ENCODE results near the gene CYP39A1.

CYP39A1 gene

DNA sequence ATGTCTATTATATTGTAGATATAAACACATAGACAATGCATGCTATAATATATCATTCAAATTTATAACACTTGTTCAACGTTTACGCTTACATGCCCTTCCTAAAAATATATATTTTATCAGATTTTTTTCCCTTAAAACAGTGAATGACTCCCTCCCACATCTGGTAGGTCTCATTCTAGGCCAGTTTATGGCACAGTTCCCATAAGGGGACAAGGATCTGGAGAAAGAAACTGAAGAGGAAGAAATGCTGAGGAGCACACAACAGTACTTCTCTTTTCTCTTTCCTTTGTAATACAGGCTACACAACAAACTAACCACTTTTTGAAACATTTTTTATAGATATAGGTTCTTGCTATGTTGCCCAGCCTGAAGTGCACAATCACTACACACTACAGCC lies 112.8 kb downstream of the CYP39A1 start:
- TF ChIP-seq POU2F2 (IDR thresholded peaks at IDR 0.05; ENCODE audit: low read depth, low read length): no peak
- no peak for DNase-seq (ENCODE audit: insufficient read length, low spot score)
- FAIRE-seq: no peak

DNA sequence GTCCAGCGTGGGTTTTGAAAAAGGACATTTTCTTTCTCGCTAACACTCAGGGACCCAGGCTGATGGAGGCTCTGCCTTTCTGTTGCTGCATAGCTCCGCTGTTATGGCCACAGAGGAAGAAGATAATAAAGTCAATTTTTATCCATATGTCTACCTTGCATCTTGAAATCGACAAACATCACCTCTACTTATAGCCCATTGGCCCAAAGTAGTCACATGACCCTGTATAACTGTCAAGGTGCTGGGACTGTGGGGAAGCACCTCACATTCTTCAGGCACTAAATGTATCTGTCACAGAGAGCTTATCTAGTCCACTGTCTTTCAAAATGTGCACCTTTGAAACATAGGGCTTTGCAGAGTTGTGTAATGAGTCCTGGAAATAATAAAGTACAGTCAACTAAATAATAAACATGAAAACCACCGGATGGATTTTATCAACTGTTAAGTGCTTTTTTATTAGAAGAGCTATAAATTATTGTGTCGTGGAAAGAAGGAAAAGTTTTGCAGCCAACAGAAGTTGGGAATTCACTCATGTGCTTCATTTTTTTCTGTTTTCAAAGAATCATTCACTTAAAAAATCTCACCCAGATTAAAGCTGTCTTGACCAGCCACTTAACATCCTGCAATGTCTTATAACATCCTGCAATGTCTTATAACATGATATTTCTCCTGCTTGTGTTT lies 113.7 kb downstream of the CYP39A1 start:
- TF ChIP-seq SPI1 (IDR thresholded peaks at IDR 0.05; ENCODE audit: low read depth, low read length) (no peak), TAF1 (IDR thresholded peaks at IDR 0.05; ENCODE audit: low read depth, low read length) (no peak), POLR2A (IDR thresholded peaks at IDR 0.05; ENCODE audit: low read depth, low read length) (no peak), POLR2AphosphoS5 (IDR thresholded peaks at IDR 0.05; ENCODE audit: low read depth, low read length) (no peak), POU2F2 (IDR thresholded peaks at IDR 0.05; ENCODE audit: low read depth, low read length) (no peak), PAX5 (IDR thresholded peaks at IDR 0.05; ENCODE audit: insufficient read depth, low read length, severe bottlenecking) (no peak)
- DNase-seq (ENCODE audit: insufficient read length, low spot score): no peak
- FAIRE-seq: no peak

DNA sequence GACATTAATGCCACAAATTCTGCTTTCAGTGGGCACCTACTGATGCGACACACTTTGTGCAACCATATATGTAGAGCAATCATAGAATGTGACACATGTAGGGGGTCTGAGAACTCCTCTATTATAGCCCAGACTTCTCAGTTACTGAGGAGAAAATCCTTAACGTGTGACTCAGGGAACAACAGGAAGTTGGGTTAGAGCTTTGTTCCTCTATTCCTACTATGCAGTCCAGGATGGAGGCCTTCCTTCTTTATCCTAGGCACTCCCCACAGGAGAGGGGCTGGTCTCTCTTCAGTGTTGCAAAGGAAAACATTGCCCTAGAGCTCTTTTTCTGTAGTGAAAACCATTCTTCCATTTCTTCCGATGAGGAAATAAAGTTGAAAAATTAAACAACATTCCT lies 121.7 kb downstream of the CYP39A1 start:
- no peak for FAIRE-seq
- no peak for DNase-seq (ENCODE audit: insufficient read length, low spot score)
- TF ChIP-seq SPI1 (IDR thresholded peaks at IDR 0.05; ENCODE audit: low read depth, low read length) (no peak), POU2F2 (IDR thresholded peaks at IDR 0.05; ENCODE audit: low read depth, low read length) (no peak), TAF1 (IDR thresholded peaks at IDR 0.05; ENCODE audit: low read depth, low read length) (no peak), PAX5 (IDR thresholded peaks at IDR 0.05; ENCODE audit: insufficient read depth, low read length, severe bottlenecking) (no peak), POLR2A (IDR thresholded peaks at IDR 0.05; ENCODE audit: low read depth, low read length) (no peak), POLR2AphosphoS5 (IDR thresholded peaks at IDR 0.05; ENCODE audit: low read depth, low read length) (no peak)

DNA sequence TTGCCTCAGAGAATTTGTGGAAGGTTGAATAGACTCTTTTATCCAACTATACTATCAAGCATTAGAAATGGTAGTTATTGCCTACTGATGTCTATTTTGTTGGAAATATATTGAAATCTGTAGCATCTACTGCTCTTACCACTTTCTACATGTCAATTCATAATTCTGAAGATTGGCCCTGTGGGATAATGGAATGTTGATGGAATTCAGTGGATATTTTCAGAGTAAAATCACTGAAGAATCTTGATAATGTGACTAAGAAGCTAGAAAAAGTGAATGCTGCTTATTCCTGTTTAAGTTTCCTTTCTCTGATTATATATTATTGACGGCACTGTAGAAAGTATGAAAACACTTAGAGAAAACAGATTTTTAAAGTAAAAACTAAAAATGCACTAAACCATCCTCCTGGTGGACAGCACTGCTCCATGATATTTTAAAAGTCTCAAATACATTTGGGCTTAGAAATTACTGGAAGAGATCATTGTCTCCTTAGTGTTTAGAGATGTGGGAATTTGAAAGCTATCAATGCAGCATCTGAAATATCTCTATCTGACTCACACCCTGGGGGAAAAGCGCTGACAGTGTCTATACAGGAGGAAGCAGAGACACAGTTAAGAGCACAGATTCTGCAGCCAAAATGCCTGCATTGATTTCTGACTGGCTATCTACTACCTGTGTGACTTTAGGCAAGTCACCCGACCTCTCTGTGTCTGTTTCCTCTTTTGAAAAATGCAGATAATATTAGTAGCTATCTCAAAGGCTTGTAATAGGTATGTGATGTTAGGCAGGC lies 123.5 kb downstream of the CYP39A1 start:
- DNase-seq (ENCODE audit: insufficient read length, low spot score): no peak
- TF ChIP-seq POLR2AphosphoS5 (IDR thresholded peaks at IDR 0.05; ENCODE audit: low read depth, low read length) (no peak), TAF1 (IDR thresholded peaks at IDR 0.05; ENCODE audit: low read depth, low read length) (no peak), SPI1 (IDR thresholded peaks at IDR 0.05; ENCODE audit: low read depth, low read length) (no peak), POLR2A (IDR thresholded peaks at IDR 0.05; ENCODE audit: low read depth, low read length) (no peak), POU2F2 (IDR thresholded peaks at IDR 0.05; ENCODE audit: low read depth, low read length) (no peak), PAX5 (IDR thresholded peaks at IDR 0.05; ENCODE audit: insufficient read depth, low read length, severe bottlenecking) (no peak)
- no peak for FAIRE-seq

DNA sequence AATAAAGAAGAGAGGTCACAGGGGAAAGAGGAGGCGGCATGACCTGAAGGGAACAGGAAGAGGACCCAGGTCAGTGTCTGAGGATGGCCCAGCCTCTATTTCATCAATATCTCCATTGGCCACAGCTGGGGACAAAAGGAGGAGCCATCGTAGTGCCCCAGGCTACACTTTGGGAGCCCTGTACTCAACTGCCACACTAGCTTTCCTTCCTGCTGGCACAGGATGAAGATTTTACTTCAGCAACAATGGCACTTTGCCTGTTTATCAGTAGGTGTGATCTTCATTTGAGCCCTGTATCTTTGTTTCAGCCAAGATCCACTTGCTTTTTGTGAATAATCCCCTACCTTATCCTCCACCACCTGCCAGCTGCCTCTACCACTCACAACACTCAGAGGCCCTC lies 126.0 kb downstream of the CYP39A1 start:
- no peak for DNase-seq (ENCODE audit: insufficient read length, low spot score)
- FAIRE-seq: no peak

DNA sequence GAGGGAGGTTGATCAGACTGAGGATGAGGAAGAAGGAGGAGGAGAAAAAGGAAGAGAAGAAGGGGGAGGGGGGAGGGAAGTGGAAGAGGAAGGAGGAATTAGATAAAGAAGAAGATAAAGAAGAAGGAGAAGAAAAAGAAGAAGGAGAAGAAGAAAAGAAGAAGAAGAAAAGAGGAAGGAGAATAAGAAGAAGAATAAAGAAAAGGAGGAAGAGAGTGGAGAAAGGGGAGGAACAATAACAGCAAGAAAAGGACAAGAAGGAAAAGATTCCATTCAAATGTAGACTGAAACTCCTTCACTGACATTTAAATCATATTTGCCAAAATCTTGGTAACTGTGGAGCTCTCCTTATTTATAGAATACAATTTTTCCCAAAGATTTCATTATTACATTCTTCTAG lies 127.0 kb downstream of the CYP39A1 start:
- TF ChIP-seq POU2F2 (IDR thresholded peaks at IDR 0.05; ENCODE audit: low read depth, low read length) (no peak), POLR2AphosphoS5 (IDR thresholded peaks at IDR 0.05; ENCODE audit: low read depth, low read length) (no peak), POLR2A (IDR thresholded peaks at IDR 0.05; ENCODE audit: low read depth, low read length) (no peak), SPI1 (IDR thresholded peaks at IDR 0.05; ENCODE audit: low read depth, low read length) (no peak), TAF1 (IDR thresholded peaks at IDR 0.05; ENCODE audit: low read depth, low read length) (no peak), PAX5 (IDR thresholded peaks at IDR 0.05; ENCODE audit: insufficient read depth, low read length, severe bottlenecking) (no peak)
- DNase-seq (ENCODE audit: insufficient read length, low spot score) (no peak), FAIRE-seq (no peak)

More for the DNA sequence above, 126.0 kb downstream of the CYP39A1 start:
- TF ChIP-seq SPI1 (IDR thresholded peaks at IDR 0.05; ENCODE audit: low read depth, low read length) (no peak), PAX5 (IDR thresholded peaks at IDR 0.05; ENCODE audit: insufficient read depth, low read length, severe bottlenecking) (no peak), POLR2A (IDR thresholded peaks at IDR 0.05; ENCODE audit: low read depth, low read length) (no peak), POLR2AphosphoS5 (IDR thresholded peaks at IDR 0.05; ENCODE audit: low read depth, low read length) (no peak), POU2F2 (IDR thresholded peaks at IDR 0.05; ENCODE audit: low read depth, low read length) (no peak), TAF1 (IDR thresholded peaks at IDR 0.05; ENCODE audit: low read depth, low read length) (no peak)

DNA sequence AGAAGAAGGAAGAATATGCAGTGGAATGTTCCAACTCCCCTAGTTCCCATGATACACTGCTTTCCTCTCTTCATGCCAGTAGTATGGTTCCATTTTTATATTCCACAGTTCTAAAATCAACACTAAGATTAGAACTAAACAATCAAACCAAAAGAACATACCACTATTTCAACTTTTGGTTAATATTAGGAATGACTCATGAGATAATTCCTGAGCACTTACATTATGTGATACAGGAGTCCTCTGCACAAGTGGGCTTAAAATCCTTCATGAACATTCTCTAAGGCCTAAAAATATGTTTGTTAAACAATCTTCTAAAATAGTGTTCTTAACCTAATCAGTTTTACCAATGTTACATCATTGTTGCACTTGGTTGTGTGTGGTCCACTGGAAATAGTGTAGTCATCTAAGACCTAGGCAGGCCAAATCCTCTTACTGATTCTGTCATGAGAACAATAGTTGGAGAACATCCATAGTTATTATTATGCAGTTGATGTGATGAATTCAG lies 131.1 kb downstream of the CYP39A1 start:
- DNase-seq (ENCODE audit: insufficient read length, low spot score): no peak
- TF ChIP-seq POLR2A (IDR thresholded peaks at IDR 0.05; ENCODE audit: low read depth, low read length) (no peak), POU2F2 (IDR thresholded peaks at IDR 0.05; ENCODE audit: low read depth, low read length) (no peak), PAX5 (IDR thresholded peaks at IDR 0.05; ENCODE audit: insufficient read depth, low read length, severe bottlenecking) (no peak), TAF1 (IDR thresholded peaks at IDR 0.05; ENCODE audit: low read depth, low read length) (no peak), POLR2AphosphoS5 (IDR thresholded peaks at IDR 0.05; ENCODE audit: low read depth, low read length) (no peak), SPI1 (IDR thresholded peaks at IDR 0.05; ENCODE audit: low read depth, low read length) (no peak)
- no peak for FAIRE-seq

DNA sequence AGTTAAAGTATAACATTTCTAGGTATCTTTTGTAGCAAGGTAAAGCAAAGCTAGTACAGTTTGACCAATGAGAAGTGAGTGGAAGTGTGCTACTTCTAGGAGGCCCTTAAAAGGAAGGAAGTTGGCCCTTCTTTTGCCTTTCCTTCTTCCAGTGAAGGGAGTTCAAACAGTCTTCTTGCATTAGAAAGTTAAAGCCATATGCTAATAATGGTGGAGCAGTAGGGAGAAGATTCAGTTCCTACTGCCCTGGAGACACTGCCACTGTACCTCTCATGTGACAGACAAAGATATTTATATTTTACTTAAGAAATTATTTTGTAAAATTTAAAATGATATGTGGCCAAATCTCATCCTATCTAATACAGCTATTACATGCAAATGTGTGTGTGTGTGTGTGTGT lies 135.4 kb downstream of the CYP39A1 start:
- TF ChIP-seq PAX5 (IDR thresholded peaks at IDR 0.05; ENCODE audit: insufficient read depth, low read length, severe bottlenecking) (no peak), SPI1 (IDR thresholded peaks at IDR 0.05; ENCODE audit: low read depth, low read length) (no peak), POU2F2 (IDR thresholded peaks at IDR 0.05; ENCODE audit: low read depth, low read length) (no peak), TAF1 (IDR thresholded peaks at IDR 0.05; ENCODE audit: low read depth, low read length) (no peak), POLR2A (IDR thresholded peaks at IDR 0.05; ENCODE audit: low read depth, low read length) (no peak), POLR2AphosphoS5 (IDR thresholded peaks at IDR 0.05; ENCODE audit: low read depth, low read length) (no peak)
- DNase-seq (ENCODE audit: insufficient read length, low spot score): no peak
- FAIRE-seq: no peak

DNA sequence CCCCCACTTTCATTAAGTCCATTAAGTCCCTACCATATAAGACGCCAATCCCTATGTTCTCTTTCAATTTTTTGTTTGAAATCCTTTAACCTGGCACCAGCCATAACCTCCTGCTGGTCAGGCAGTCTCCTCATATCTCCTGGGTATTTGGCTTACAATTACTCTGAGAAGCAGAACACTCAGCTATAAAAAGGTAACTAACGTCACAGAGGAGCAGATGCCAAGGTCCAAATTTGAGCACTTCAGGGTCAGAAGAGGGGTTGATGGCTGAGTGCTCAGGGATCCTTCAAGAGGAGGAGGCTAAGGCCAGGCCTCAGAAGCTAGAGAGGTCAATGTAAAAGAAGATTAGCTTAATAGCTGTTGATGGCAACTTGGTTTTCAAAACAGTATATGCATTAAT lies 139.1 kb downstream of the CYP39A1 start:
- TF ChIP-seq POLR2A (IDR thresholded peaks at IDR 0.05; ENCODE audit: low read depth, low read length) (no peak), SPI1 (IDR thresholded peaks at IDR 0.05; ENCODE audit: low read depth, low read length) (no peak), POU2F2 (IDR thresholded peaks at IDR 0.05; ENCODE audit: low read depth, low read length) (no peak), TAF1 (IDR thresholded peaks at IDR 0.05; ENCODE audit: low read depth, low read length) (no peak), PAX5 (IDR thresholded peaks at IDR 0.05; ENCODE audit: insufficient read depth, low read length, severe bottlenecking) (no peak), POLR2AphosphoS5 (IDR thresholded peaks at IDR 0.05; ENCODE audit: low read depth, low read length) (no peak)
- no peak for DNase-seq (ENCODE audit: insufficient read length, low spot score)
- no peak for FAIRE-seq

All from GM12891 (cell line).